ENCODE data around the gene HSFX4.
"Not testable (repeated sequence)": the region's sequence is repeated elsewhere in the genome, so short reads cannot be mapped to it uniquely, and the experiment has no call there.

DNA sequence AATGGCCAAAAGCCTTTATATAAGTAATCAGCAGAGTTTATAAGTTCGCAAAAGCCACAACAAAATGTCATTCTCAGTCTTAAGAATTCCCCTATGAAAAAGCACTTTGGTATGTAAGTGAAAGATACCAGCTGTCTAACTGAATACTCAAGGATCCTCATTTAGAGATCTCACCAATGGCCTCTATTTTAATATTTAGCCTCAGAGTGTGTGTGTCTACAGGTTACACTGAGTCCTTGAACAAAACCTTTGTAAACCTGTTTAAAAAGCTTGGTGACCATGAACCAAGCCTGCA, 1.5 kb upstream of the HSFX4 start:
- TF ChIP-seq, protein P1, sequence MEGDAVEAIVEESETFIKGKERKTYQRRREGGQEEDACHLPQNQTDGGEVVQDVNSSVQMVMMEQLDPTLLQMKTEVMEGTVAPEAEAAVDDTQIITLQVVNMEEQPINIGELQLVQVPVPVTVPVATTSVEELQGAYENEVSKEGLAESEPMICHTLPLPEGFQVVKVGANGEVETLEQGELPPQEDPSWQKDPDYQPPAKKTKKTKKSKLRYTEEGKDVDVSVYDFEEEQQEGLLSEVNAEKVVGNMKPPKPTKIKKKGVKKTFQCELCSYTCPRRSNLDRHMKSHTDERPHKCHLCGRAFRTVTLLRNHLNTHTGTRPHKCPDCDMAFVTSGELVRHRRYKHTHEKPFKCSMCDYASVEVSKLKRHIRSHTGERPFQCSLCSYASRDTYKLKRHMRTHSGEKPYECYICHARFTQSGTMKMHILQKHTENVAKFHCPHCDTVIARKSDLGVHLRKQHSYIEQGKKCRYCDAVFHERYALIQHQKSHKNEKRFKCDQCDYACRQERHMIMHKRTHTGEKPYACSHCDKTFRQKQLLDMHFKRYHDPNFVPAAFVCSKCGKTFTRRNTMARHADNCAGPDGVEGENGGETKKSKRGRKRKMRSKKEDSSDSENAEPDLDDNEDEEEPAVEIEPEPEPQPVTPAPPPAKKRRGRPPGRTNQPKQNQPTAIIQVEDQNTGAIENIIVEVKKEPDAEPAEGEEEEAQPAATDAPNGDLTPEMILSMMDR (IDR thresholded peaks at IDR 0.05; ENCODE audit: insufficient read depth, low read length): not testable (repeated sequence)
- TF ChIP-seq POLR2AphosphoS5 (IDR thresholded peaks at IDR 0.05; ENCODE audit: low read depth); SPI1 (IDR thresholded peaks at IDR 0.05; ENCODE audit: borderline replicate concordance, low read depth); GABPA (IDR thresholded peaks at IDR 0.05; ENCODE audit: low read depth): not testable (repeated sequence)
- TF ChIP-seq, protein P2, sequence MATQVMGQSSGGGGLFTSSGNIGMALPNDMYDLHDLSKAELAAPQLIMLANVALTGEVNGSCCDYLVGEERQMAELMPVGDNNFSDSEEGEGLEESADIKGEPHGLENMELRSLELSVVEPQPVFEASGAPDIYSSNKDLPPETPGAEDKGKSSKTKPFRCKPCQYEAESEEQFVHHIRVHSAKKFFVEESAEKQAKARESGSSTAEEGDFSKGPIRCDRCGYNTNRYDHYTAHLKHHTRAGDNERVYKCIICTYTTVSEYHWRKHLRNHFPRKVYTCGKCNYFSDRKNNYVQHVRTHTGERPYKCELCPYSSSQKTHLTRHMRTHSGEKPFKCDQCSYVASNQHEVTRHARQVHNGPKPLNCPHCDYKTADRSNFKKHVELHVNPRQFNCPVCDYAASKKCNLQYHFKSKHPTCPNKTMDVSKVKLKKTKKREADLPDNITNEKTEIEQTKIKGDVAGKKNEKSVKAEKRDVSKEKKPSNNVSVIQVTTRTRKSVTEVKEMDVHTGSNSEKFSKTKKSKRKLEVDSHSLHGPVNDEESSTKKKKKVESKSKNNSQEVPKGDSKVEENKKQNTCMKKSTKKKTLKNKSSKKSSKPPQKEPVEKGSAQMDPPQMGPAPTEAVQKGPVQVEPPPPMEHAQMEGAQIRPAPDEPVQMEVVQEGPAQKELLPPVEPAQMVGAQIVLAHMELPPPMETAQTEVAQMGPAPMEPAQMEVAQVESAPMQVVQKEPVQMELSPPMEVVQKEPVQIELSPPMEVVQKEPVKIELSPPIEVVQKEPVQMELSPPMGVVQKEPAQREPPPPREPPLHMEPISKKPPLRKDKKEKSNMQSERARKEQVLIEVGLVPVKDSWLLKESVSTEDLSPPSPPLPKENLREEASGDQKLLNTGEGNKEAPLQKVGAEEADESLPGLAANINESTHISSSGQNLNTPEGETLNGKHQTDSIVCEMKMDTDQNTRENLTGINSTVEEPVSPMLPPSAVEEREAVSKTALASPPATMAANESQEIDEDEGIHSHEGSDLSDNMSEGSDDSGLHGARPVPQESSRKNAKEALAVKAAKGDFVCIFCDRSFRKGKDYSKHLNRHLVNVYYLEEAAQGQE (IDR thresholded peaks at IDR 0.05; ENCODE audit: insufficient replicate concordance, low read depth): not testable (repeated sequence)
